Activated CD4-positive, alpha-beta T cell treated with anti-CD3 and anti-CD28 coated beads, Interleukin-10, Interleukin-2, amounts not matched to agents 100 ng/mL and 50 ng/mL, durations not matched to agents 16 hours and 8 hours (primary cell): Measurements from ENCODE around the gene PSEN2.
A peak's percentile ranks its signal among the peaks of the same experiment; 100 is the strongest.
"Not testable (repeated sequence)": the region's sequence is repeated elsewhere in the genome, so short reads cannot be mapped to it uniquely, and the experiment has no call there.

Source experiments
- DNase-seq: peaks from one replicate; pipeline ENCODE4 v3.0.0-alpha.2; 2020

PSEN2 gene

DNA sequence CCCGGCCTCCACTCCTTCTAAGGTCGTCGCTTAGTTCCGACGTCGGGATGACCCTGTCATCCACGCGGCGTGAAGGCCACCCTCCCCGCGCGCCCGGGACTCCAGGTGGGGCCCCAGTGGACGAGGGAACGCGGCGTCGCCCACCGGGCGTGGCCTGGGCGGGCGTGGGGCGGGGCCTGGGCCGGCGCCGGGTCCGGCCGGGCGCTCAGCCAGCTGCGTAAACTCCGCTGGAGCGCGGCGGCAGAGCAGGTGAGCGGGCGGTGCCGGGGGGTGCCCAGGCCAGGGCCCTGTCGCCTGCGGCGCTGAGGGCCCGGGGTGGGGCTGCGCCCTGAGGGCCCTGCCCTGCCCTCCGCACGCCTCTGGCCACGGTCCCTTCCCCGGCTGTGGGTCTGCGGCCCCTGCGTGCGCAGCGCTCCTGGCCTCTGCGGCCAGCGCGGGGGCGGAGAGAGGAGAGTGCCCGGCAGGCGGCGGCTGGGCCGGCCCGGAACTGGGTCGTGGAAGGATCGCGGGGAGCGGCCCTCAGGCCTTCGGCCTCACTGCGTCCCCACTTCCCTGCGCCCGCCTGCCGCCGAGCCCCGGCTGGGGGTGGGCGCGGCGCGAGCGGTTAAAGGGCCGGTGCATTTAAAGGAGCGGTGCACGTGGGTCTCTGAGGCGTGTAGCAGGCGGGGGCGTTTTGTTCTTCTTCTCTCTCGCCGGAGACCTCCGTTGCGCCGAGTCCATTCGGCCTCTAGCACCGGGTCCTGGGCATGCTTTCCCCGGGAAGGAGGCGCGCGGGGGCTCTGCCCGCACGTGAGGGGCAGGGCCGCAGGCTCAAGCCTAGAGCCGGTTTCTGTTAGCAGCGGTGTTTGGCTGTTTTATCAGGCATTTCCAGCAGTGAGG, at the start of gene PSEN2:
TSS of gene PSEN2 (plus strand) at position 216 of the 879 bp plus-strand sequence. CDS start 11,292 bp downstream, outside the sequence.
- peak; percentile 76 for DNase-seq

DNA sequence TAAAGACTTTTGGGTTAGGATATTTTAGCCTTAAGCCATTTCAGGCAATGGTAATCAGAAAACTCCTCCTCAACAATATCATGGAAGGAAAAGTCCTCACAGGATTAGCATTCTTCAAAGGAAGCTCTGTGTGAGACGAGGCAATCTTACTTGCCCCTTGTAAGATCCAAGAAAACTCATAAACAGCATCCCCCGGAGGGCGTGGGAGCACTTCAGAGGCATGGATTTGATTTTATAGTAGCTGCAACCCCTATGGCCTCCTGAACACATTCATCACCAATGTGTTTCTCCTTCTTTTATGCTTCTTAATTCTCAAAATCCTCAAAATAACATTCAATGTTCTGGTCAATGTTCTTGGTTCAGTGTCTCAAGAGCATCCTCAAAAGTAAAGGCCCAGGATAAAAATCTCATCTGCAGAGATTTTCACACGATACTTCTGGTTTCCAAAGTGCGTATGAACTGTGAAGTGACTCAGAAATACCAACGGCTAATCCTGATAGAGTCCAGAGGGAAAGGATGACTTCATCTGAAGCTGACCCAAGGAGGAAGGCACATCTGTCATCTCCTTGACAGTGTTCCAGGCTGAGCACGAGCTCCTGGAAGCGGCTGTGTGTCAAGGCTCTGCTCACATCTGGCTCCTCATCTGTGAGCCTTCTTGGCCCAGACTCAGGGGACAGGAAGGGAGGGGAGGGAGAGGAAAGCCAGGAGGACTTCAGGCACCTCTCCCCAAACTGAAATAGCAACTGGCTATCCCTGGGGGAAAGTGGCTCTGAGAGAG, 49.3 kb upstream of the PSEN2 start:
- DNase-seq, result no peak

- DNase-seq, result no peak
Observed at GRCh38 chr1:226821719-226822085, 48.7 kb upstream of the PSEN2 start.

- DNase-seq, result no peak
Observed at GRCh38 chr1:226823643-226824042, 46.8 kb upstream of the PSEN2 start.

DNA sequence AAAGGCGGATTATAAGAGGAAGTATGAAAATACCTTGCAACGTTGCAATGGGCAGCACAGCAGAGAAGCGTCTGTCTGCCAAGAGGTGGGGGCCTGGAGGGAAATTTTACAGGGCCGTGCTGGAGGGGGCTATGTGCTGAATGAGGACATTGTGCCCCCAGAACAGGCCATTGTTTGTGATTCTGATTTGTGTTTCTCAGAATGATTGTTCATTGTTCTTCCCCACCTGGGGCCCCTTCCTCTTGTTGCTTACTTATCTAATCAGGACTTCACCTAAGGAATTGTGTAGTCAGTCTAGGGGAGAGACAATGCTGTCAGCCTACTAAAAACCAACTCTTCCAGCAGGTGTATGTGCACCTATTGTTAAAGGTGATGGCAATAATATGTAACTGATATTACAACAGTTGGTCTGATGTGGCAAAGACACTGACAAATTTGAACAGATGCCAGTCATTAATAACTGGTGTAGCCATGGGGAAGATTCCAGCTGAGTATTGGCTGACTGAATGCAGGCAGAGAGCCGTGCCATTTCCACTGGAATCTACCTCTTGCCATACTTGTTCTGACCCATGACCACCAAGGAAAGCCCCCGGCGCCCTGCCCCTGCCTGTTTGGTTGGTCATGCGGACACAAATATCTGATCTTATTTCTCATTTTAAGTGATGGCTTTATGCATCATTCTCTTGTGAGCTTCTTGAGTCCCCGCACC, 45.2 kb upstream of the PSEN2 start:
- no peak for DNase-seq

GRCh38 chr1:226825746-226826100, 44.7 kb upstream of the PSEN2 start:
- DNase-seq, result no peak

- DNase-seq, result no peak
Observed at GRCh38 chr1:226826479-226827261, 43.7 kb upstream of the PSEN2 start.

- DNase-seq, result peak; percentile 5
Observed at GRCh38 chr1:226827458-226827857, 43.0 kb upstream of the PSEN2 start.

GRCh38 chr1:226827968-226828513, 42.4 kb upstream of the PSEN2 start:
- peak; percentile 97 for DNase-seq

- DNase-seq, result no peak
Observed at GRCh38 chr1:226829105-226829504, 41.3 kb upstream of the PSEN2 start.

- DNase-seq, result no peak
Observed at GRCh38 chr1:226831953-226832352, 38.5 kb upstream of the PSEN2 start.

DNA sequence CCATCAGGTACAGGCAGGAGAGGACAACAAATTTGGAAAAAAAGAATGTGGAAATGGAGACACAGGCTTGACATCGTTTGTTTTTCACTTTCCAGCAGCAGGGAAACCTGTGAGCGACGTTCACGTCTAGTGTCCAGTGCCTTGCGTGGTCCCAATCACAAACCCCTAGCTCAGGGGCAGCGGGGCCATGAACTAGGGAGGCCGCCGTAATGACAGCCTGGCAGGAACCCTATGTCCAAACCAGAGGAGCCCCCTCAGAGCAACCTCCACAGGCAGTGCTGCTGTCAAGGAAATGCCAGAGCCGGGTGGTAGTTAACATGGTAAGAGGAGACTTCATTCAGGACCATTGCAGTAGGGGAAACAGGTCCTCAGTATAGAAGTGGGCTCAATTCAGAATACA, 37.8 kb upstream of the PSEN2 start:
- no peak for DNase-seq

GRCh38 chr1:226834179-226834578, 36.2 kb upstream of the PSEN2 start:
- DNase-seq, result not testable (repeated sequence)

DNA sequence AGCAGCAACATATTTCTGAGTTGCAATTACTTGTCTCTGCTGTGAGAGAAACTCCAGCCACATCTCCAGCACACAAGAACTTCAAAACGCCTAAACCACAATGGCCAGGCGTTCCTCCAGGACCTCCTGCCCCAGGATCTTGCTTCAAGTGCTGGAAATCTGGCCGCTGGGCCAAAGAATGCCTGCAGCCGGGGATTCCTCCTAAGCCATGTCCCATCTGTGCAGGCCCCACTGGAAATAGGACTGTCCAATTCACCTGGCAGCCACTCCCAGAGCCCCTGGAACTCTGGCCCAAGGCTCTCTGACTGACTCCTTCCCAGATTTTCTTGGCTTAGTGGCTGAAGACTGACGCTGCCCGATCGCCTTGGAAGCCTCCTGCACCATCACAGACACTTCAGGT, 35.0 kb upstream of the PSEN2 start:
- DNase-seq, result not testable (repeated sequence)

- not testable (repeated sequence) for DNase-seq
Observed at GRCh38 chr1:226837966-226838365, 32.5 kb upstream of the PSEN2 start.

GRCh38 chr1:226838456-226838855, 32.0 kb upstream of the PSEN2 start:
- DNase-seq, result no peak

DNA sequence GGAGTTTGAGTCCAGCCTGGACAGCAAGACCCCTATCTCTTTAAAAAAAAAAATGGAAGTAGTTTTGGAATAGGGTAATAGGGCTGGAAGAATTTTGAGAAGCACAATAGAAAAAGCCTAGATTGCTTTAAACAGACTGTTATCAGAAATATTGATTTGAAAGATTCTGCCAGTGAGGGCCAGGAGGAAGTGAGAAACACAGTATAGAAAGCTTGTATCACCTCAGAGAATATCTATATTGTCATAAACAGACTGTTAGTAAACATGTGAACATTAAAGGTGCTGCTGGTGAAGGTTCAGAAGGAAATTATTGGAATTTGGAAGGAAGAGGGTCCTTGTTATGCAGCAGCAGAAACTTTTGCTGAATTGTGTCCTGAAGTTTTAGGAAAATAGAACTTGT, 24.8 kb upstream of the PSEN2 start:
- no peak for DNase-seq

DNA sequence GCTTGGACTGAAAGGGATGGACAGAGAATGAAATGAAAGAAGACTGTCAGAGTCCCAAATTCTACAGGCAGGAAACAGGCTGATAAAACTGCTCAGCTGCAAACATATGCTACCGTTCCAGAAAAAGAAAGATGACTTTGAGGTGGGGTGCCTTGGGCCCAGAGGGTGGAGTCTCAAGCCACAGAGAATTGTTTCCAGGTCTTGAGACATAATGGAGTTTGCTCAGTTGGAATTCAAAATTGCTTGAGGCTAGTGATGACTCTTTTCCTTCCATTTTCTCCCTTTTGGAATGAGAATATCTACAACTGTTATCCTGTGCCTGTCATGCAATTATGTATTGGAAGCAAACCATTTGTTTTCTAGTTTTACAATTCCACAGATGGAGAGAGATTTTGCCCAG, 23.6 kb upstream of the PSEN2 start:
- DNase-seq, result no peak

DNA sequence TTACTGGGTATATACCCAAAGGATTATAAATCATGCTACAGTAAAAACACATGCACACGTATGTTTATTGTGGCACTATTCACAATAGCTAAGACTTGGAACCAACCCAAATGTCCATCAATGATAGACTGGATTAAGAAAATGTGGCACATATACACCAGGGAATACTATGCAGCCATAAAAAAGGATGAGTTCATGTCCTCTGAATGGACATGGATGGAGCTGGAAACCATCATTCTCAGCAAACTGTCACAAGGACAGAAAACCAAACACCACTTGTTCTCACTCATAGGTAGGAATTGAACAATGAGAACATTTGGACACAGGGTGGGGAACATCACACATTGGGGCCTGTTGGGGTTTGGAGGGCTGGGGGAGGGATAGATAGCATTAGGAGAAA, 15.9 kb upstream of the PSEN2 start:
- DNase-seq, result not testable (repeated sequence)

GRCh38 chr1:226862890-226863289, 7.5 kb upstream of the PSEN2 start:
- no peak for DNase-seq

DNA sequence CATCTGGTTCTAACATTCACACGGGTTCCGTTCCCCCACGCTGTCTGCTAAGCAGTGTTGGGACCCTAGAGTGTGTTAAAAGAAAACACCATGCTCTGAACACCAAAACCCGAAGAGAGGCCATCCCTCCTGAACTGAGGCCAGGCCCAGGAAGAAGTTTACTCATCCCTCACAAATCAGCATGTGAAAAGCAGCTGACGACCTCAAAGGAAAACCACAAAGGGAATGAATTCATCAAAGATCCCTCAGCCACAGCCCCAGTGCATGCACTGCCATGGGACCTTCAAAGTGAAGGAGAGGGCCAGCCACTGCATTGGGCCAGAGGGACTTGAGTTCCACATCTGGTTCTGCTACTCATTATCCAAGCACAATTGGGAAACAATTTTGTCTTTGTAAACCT, 7.0 kb upstream of the PSEN2 start:
- peak; percentile 52 for DNase-seq

DNA sequence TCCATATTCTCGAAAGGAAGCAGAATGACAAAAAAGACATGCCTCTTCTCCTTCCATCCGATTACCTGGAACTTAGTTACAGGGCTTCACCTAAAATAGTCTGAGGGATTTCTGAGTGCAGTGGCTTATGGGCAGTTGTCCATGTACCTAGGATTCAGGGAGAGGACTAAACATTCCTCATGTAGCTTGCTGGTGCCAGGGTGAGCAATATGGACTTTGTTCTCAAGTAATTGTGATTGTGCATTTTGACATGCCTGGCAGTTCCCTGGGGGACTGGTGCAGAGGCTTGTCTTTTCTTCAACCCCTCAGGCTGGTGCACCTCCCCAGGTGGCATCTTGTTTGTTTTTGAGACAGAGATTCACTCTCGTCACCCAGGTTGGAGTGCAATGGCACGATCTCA, 6.1 kb upstream of the PSEN2 start:
- DNase-seq, result no peak
